ENCODE measurements around the gene HDAC7. TPM values are rescaled to one million over a fixed set of nuclear protein-coding genes. Genes with fewer than 3 reads are reported as not detected.

HDAC7 gene
- polyA plus RNA-seq, 3 donors = 69.0 to 88.9 (median 86.4) TPM

GRCh38 chr12:47745485-47746041, 74.1 kb downstream of the HDAC7 start:
- no peak for DNase-seq (ENCODE audit: extremely low read depth in 1 of 11, low read depth in 9 of 11, low spot score in 4 of 11)

- no peak for DNase-seq (ENCODE audit: extremely low read depth in 1 of 11, low read depth in 9 of 11, low spot score in 4 of 11)
Measured at GRCh38 chr12:47744778-47745436, 74.8 kb downstream of the HDAC7 start.

- DNase-seq (ENCODE audit: extremely low read depth in 1 of 11, low read depth in 9 of 11, low spot score in 4 of 11) = no peak
Measured at GRCh38 chr12:47744005-47744651, 75.6 kb downstream of the HDAC7 start.

GRCh38 chr12:47743311-47743860, 76.3 kb downstream of the HDAC7 start:
- no peak for DNase-seq (ENCODE audit: extremely low read depth in 1 of 11, low read depth in 9 of 11, low spot score in 4 of 11)

GRCh38 chr12:47742253-47742825, 77.4 kb downstream of the HDAC7 start:
- no peak for DNase-seq (ENCODE audit: extremely low read depth in 1 of 11, low read depth in 9 of 11, low spot score in 4 of 11)

- no peak for DNase-seq (ENCODE audit: extremely low read depth in 1 of 11, low read depth in 9 of 11, low spot score in 4 of 11)
Measured at GRCh38 chr12:47741340-47741703, 78.4 kb downstream of the HDAC7 start.

GRCh38 chr12:47740606-47741339, 78.9 kb downstream of the HDAC7 start:
- DNase-seq (ENCODE audit: extremely low read depth in 1 of 11, low read depth in 9 of 11, low spot score in 4 of 11) = no peak

- DNase-seq (ENCODE audit: extremely low read depth in 1 of 11, low read depth in 9 of 11, low spot score in 4 of 11) = no peak
Measured at GRCh38 chr12:47739979-47740378, 79.7 kb downstream of the HDAC7 start.

- DNase-seq (ENCODE audit: extremely low read depth in 1 of 11, low read depth in 9 of 11, low spot score in 4 of 11) = no peak
Measured at GRCh38 chr12:47739297-47739696, 80.4 kb downstream of the HDAC7 start.

- no peak for DNase-seq (ENCODE audit: extremely low read depth in 1 of 11, low read depth in 9 of 11, low spot score in 4 of 11)
Measured at GRCh38 chr12:47737936-47738594, 81.6 kb downstream of the HDAC7 start.

GRCh38 chr12:47736877-47737676, 82.6 kb downstream of the HDAC7 start:
- no peak for DNase-seq (ENCODE audit: extremely low read depth in 1 of 11, low read depth in 9 of 11, low spot score in 4 of 11)

- DNase-seq (ENCODE audit: extremely low read depth in 1 of 11, low read depth in 9 of 11, low spot score in 4 of 11) = no peak
Measured at GRCh38 chr12:47736216-47736615, 83.5 kb downstream of the HDAC7 start.

- no peak for DNase-seq (ENCODE audit: extremely low read depth in 1 of 11, low read depth in 9 of 11, low spot score in 4 of 11)
Measured at GRCh38 chr12:47735649-47736048, 84.1 kb downstream of the HDAC7 start.

- DNase-seq (ENCODE audit: extremely low read depth in 1 of 11, low read depth in 9 of 11, low spot score in 4 of 11) = no peak
Measured at GRCh38 chr12:47734725-47735480, 84.8 kb downstream of the HDAC7 start.

GRCh38 chr12:47733142-47733541, 86.6 kb downstream of the HDAC7 start:
- DNase-seq (ENCODE audit: extremely low read depth in 1 of 11, low read depth in 9 of 11, low spot score in 4 of 11) = no peak

Measured in renal cortex interstitium (tissue), 11 donors.